Medulla oblongata (tissue), 1 donor: ENCODE measurements around the gene TTC12.
A peak's percentile ranks its signal among the peaks of the same experiment; 100 is the strongest.
"Not testable (repeated sequence)": the region's sequence is repeated elsewhere in the genome, so short reads cannot be mapped to it uniquely, and the experiment has no call there.

Experiments
- DNase-seq: peaks from one replicate; pipeline ENCODE4 v3.0.0-alpha.2; 2015; ENCODE audit errors: extremely low spot score

TTC12 gene

GRCh38 chr11:113286009-113286408 lies 28.4 kb upstream of the TTC12 start:
- DNase-seq: no peak

- DNase-seq: no peak
These were observed 27.6 kb upstream of the TTC12 start for GRCh38 chr11:113286509-113287497.

GRCh38 chr11:113287801-113288200 lies 26.6 kb upstream of the TTC12 start:
- DNase-seq: no peak

GRCh38 chr11:113288286-113288863 lies 26.0 kb upstream of the TTC12 start:
- DNase-seq: no peak

GRCh38 chr11:113289431-113290187 lies 24.8 kb upstream of the TTC12 start:
- DNase-seq: peak; percentile 82

- no peak for DNase-seq
These were observed 20.4 kb upstream of the TTC12 start for GRCh38 chr11:113293936-113294335.

GRCh38 chr11:113295993-113296392 lies 18.4 kb upstream of the TTC12 start:
- DNase-seq: no peak

- DNase-seq: no peak
These were observed 17.8 kb upstream of the TTC12 start for GRCh38 chr11:113296447-113297205.

- not testable (repeated sequence) for DNase-seq
These were observed 15.9 kb upstream of the TTC12 start for GRCh38 chr11:113298496-113298895.

- DNase-seq: no peak
These were observed 9.5 kb upstream of the TTC12 start for GRCh38 chr11:113304916-113305315.

- DNase-seq: peak; percentile 89
These were observed 8.7 kb upstream of the TTC12 start for GRCh38 chr11:113305440-113306336.

- DNase-seq: no peak
These were observed 5.8 kb upstream of the TTC12 start for GRCh38 chr11:113308601-113309000.

- no peak for DNase-seq
These were observed 2.8 kb upstream of the TTC12 start for GRCh38 chr11:113311536-113311935.

GRCh38 chr11:113313601-113314000 lies 782 bp upstream of the TTC12 start:
- no peak for DNase-seq

GRCh38 chr11:113314065-113314388 lies 356 bp upstream of the TTC12 start:
- DNase-seq: no peak

- DNase-seq: peak; percentile 5
These were observed 1.4 kb downstream of the TTC12 start for GRCh38 chr11:113315811-113316210.

- DNase-seq: no peak
These were observed 1.9 kb downstream of the TTC12 start for GRCh38 chr11:113316256-113316655.

- DNase-seq: no peak
These were observed 3.0 kb downstream of the TTC12 start for GRCh38 chr11:113317339-113317738.

- no peak for DNase-seq
These were observed 4.7 kb downstream of the TTC12 start for GRCh38 chr11:113319085-113319484.

GRCh38 chr11:113322158-113322557 lies 7.8 kb downstream of the TTC12 start:
- DNase-seq: no peak

- no peak for DNase-seq
These were observed 9.9 kb downstream of the TTC12 start for GRCh38 chr11:113324250-113324649.
